Activated CD4-positive, alpha-beta T cell treated with anti-CD3 and anti-CD28 coated beads, Interleukin-2, amount 50 U/mL, for 1 hour (primary cell): Measurements from ENCODE around the gene CDR2L.
"Not testable (repeated sequence)": the region's sequence is repeated elsewhere in the genome, so short reads cannot be mapped to it uniquely, and the experiment has no call there.

ENCODE experiments used
- DNase-seq: peaks from one replicate; pipeline ENCODE4 v3.0.0-alpha.2; 2020

Gene CDR2L

DNA sequence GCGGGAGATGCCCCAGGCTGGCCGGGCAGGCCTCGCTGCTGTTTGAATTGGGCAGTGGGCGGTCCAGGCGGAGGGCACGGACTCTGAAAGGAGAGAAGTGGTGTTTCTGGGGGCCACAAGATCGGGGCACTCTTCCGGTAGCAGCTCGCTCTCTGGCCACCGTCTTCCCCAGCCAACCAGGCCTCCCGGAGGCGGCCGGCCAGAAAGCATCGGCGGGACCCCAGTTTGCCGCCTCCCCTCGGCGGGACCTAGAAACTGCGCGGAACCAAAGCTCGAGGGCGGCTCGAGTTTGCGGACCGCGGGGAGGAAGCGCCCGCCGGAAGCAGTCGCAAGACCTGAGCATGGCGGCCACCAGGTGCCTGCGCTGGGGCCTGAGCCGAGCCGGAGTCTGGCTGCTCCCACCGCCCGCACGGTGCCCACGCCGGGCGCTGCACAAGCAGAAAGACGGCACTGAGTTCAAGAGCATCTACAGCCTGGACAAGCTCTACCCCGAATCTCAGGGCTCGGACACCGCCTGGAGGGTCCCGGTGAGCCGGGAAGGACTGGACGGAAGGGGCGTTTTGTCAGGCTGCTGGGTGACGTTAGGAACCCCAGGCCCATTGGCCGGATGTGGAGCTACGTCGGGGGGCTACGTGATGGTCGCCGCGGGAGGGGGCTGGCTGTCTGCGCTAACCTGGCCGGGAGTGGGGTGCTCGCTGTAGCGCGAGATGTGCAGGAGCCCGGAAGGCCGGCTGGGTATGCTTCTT, 25.1 kb downstream of the CDR2L start, which contains the start of gene MRPL58:
Gene MRPL58, plus strand, starts transcription at position 325 of the 746 bp plus-strand sequence. Its CDS starts 17 bp downstream, at position 342.
- DNase-seq = peak; percentile 75

DNA sequence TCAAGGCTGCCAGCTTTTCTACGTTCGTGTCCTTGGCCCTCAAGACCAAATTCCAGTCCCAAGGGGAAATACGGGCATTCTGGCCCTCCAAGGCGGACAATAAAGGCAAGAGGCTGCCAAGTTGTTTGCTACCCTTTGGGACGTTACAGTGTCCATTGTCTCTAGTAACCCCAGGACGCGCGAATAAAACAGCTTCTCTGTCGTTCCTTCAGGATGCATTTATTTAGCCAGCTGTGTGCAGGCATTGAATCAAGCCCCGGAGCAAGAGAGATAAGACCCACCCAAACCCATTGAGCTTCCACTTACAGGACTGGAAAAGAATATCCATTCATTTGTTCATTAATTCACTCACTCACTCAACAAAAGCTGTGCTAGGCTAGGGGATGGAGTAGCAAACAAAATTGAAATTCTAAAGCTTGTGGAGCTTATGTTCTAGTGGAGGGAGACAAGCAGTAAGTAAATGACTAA, 25.7 kb downstream of the CDR2L start:
- DNase-seq = no peak

DNA sequence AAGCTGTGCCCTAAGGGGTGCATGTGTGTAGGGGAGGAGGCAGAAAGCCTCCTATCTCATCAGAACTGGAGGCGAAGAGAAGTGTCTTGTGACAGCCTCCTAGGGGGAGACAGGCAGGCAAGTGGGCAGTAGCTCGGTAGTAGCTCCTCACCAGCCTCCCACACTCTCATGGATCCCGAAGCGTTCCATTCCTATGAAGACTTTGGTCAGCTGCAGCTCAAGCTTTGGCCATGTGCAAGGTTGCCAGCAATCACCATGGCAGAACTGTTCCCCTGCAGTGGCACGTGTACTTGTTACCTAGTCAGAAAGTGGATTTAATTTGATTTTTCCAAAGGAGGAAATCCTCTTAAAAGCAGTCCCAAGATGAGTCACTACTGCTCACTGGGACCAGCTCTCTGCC, 31.7 kb downstream of the CDR2L start:
- DNase-seq = no peak

DNA sequence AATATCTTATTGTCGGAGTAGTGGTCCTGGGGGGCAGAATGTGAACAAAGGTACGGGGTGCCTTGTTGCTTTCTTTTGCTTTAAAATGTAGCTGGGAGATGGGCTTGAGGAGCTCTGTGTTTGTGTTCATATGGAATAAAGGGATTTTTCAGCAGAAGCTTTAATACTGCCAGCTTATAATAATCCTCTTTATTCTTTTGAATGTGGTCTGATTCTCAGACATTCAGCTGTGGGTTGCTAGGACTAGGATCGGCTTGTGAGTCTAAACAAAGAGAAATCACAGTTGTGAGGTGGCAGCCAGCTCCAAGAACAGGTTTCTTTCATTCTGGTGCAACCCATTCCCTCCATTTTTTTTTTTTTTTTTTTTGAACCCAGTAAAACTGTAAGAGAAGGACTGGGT, 32.3 kb downstream of the CDR2L start:
- DNase-seq = no peak

DNA sequence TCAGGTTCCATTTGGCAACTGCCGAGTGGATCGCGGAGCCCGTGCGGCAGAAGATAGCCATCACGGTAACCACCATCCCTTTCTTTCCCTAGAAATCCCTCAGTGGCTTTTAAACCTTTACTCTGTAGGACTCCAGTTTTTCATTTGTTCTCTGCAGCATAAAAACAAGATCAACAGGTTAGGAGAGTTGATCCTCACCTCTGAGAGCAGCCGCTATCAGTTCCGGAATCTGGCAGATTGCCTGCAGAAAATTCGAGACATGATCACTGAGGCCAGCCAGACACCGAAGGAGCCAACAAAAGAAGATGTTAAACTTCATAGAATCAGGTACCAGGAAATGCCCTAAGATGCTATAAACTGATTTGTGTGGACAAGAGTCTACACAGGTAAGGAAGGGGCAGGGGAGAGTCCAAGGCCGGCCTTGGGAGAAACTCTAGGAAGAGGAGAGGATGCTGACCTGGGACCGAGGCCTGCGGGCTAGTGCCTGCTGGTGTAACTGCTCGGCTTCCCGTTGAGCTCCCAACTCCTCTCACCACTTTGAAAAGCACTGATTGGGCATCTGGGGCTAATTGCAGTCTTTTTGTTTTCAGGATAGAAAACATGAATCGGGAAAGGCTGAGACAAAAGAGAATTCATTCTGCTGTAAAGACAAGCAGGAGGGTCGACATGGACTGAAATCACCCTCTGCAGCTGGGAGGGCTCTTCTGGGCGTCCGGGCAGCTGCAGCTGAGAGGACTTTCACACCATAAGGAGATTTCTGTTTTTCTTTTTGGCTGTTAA, 33.1 kb downstream of the CDR2L start:
- no peak for DNase-seq

DNA sequence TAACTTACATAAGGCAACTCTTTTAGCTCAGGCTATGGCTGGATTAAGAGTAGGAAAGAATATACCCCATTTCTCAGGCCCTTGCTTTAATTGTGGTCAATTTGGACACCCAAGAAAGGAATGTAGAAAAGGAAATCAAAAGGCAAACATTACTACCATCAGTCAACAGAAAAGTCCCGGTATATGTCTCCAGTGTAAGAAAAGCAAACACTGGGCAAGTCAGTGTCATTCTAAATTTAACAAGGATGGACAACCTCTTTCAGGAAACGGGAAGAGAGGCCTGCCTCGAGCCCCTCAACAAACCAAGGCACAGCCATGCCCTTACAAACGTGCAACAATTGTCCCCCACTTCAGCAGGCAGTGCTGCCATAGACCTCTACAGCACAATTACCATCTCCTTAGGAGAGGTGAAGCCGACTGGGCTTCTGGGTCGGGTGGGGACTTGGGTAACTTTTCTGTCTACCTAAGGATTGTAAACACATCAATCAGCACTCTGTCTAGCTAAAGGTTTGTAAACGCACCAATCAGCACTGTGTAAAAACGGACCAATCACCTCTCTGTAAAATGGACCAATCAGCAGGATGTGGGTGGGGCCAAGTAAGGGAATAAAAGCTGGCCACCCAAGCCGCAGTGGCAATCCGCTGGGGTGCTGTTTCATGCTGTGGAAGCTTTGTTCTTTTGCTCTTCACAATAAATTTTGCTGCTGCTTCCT, 37.4 kb downstream of the CDR2L start:
- DNase-seq = no peak

DNA sequence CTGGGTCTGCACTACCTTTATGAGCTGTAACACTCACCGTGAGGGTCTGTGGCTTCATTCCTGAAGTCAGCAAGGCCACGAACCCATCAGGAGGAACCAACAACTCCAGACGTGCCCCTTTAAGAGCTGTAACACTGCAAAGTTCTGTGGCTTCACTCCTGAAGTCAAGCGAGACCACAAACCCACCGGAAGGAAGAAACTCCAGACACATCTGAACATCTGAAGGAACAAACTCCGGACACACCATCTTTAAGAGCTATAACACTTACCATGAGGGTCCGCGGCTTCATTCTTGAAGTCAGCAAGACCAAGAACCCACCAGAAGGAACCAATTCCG, 37.9 kb downstream of the CDR2L start:
- DNase-seq = not testable (repeated sequence)

DNA sequence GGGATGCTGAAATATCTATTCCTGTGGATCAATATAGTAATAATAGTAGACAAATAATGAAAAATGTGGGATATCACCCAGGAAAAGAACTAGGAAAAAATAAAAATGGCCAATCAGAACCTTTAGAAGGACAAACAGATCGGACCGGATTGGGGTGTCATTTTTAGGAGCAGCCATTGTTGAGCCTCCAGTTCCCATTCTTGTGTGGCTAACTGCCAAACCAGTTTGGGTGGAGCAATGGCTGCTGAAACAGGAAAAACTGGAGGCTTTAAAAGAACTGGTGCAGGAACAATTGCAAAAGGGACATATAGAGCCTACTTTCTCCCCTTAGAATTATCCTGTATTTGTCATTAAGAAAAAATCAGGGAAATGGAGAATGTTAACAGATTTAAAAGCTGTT, 39.2 kb downstream of the CDR2L start:
- DNase-seq = not testable (repeated sequence)

DNA sequence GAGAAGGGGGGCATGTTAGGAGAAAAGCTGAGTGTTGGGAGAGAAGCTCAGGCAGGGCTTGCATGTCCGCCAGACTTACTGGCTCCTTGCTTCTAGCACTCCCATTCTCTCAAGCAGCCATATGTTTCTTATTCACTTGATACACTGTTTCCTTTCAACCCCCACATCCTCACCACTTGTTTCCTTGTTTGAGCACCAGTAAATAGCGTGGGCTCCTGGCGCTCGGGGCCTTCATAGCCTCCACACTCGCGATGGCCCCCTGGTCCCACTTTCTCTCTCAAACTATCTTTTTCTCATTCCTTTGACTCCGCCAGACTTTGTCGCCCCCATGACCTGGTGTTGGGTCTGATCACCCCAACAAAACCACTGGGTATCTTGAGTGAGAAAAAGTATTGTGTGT, 42.7 kb downstream of the CDR2L start:
- DNase-seq = no peak

DNA sequence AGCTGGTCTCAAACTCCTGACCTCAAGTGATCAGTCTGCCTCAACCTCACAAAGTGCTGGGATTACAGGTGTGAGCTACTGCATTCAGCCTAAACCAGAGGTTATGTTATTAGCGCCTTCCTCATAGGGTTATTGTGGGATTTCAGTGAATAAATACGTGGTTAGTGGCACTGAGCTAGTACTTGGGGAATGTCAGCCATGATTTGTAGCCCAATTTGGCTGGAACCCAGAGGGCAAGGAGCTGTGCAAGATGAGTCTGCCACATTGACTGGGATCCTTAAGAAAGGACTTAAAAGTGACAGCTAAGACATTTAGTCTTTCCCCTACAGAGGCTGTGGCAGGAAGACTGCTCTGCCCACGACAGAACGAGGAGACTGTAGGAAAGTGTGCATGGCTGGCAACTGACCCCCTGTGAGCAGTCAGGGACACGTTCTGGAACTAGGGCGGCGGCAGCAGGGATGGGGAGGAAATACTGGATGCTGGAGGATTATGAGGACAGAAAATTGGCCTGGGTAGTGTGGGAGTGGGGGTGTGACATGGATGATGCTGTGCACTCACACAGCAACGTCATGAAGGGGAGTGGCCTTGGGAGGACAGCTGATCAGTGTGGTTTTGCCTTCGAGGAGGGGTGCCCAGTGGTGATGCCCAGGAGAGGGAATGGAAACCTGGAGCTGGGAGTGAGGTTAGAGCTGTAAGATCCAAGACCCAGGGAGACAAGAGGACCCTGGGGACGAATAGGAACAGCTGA, 44.7 kb downstream of the CDR2L start:
- DNase-seq = peak; percentile 55

DNA sequence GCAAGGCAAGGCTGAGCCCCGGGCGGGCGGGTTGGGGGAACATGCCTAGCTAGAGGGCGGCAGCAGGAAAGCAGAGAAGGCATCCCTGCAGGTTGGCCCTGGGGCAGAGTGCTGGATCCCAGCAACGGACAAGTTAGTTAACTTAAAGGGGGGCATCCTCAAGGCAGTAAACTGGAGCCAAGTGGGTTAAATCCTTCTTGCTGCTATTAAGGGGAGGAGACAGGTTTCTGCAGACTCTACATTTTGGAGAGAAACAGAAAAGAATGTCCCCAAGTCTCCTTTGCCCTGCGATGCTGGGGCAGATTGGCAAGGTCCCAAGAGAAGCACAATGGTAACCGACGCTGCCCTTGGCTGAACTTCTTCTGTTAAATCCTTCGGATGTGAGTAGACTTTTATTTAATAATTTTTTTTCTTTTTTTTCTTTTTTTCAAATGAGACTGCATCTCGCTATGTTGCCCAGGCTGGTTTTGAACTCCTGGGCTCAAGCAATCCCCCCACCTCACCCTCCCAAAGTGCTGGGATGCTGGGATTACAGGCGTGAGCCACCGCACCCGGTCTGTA, 45.4 kb downstream of the CDR2L start:
- DNase-seq = no peak

DNA sequence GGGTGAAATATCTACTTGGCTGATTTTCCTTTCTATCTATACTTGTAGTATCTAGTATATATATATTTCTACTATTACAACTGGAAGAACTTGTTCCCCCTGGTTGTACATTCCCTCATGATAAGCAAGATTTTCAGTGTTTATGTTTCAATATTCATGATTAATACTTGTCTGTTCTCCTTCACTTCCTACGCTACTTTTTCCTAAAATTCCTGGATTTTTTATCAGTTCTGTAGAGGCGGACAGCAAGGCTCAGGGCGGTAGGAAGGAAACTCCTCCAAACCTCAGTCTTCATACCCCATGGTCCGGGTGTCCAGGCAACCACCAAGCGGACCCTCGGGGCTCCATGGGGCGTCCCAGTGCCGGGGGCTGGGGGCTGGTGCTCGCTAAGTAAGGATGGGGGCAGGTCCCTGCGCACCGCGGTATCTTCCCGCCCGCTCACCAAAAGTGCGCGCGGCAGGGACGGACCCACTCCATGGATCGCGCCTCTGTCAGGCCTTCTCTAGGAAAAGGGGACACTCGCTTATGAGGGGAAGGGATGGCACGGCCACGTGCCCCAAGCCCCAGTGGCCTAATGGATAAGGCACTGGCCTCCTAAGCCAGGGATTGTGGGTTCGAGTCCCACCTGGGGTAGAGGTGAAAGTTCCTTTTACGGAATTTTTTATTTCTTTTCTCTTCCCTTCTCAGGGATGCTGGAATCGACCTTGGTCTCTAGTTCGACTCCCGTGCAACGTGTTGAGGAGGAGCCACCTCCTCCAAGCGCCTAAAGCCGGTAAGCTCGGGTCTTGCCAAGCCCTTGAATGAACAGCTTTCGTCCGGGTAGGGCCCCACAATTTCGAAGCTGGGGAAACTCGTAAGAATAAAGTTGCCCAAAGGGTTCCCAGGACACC, 46.2 kb downstream of the CDR2L start:
- peak; percentile 86 for DNase-seq

DNA sequence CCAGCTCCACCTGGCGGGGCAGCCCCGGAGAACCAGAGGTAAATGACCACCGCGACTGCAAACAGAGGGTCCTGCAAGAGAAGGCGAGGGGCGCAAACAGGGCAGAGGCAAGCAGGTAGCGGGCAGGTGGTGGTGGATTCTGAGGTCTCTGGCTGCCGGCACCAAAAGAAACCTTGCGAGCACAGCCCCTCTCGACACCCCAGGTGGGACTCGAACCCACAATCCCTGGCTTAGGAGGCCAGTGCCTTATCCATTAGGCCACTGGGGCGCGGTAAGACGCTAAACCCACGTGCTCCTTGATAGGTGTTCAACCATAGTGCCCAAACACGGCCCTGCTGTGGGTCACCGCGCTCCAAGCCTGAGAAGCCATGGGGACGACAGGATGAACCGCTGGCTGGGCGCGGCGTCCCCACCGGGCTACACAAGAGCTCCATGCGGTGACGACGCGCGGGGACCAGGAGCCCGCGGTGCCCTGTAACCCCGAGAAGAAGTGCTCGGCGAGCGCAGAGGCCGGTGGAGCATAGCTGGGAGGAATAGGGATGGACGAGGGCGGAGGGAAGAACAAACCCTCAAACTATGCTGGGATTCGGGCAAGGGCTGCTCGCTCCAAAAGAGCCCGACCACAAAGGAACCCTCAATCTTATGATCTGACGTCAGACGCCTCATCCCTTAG, 46.9 kb downstream of the CDR2L start:
- peak; percentile 80 for DNase-seq

DNA sequence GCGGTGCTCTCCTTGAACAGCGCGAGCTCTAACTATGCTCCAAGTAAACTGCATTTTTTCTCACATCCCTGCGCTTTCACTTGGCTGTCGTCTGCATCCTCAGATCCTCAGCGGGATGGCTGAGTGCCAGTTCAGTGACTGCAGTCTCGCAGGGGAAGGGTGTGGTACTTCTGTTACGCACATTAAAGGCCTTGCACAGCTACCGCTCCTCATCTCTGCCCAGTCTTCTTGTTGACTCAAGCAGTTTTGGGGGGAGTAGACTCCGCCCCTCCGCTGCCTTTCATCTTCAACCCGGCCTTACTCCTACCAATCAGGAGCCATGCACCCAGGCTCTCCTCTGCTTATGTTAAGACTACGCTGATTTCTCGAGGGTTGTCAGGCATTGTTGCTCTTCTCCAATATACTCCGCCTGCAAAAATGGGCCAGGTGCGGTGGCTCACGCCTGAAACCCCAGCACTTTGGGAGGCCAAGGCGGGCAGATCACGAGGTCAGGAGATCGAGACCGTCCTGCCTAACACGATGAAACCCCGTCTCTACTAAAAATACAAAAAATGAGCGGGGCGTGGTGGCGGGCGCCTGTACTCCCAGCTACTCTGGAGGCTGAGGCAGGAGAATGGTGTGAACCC, 49.3 kb downstream of the CDR2L start:
- peak; percentile 93 for DNase-seq

DNA sequence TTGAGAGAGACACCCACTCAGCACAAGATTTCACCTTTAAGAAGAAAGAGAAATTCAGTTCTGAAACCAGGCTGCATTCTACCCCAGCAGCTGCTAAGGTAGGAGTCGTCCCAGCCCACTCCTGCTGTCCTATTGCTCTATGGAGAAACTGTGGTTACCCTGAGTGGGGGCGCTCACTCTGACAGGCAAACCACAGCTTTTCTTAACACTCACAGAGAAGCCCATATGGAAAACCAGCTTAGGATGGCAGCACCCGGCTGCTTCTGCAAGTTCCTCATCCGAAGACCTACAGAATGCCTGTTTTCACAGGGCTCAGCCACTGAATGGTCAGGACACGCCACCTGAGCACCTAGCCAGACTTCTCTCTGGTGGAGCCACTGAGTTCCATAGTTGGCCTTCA, 51.8 kb downstream of the CDR2L start:
- no peak for DNase-seq

DNA sequence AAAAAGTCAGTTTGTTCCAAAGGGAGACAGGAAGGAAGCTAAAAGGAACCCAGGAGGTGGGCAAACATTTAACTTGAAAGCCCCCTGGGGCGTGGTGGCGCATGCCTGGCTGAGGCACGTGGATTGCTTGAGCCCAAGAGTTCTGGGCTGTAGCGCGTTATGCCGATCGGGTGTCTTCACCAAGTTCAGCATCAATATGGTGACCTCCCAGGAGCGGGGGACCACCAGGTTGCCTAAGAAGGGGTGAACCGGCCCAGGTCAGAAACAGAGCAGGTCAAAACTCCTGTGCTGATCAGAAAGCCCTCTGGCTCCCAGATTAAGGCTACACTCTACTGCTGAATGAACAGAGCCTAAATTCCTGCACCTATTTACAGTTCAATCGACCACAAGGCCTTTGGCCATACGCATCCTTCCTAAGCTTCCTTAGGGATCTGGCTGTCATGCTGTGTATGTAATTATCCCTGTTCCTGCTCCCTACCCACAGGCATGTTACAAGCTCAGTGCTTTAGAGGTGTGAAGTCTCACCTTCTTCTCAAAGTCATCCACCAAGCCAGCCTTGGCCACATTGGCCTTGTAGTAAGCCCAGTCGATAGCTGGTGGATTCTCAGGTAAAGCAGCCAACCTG, 54.3 kb downstream of the CDR2L start:
- DNase-seq = no peak

DNA sequence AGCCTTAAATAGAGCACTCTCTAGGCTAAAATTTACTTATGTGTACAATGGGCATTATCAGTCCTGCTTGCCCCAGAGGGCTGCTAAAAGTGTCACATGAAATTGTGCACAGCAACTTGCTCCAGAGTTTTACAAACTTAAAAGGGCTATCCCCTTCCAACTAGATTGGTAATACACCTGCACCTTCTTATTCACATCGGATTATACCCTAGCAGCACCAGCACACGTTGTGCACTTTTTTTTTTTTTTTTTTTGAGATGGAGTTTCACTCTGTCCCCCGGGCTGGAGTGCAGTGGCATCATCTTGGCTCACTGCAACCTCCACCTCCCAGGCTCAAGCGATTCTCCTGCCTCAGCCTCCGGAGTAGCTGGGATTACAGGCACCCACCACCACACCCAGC, 56.4 kb downstream of the CDR2L start:
- DNase-seq = not testable (repeated sequence)

DNA sequence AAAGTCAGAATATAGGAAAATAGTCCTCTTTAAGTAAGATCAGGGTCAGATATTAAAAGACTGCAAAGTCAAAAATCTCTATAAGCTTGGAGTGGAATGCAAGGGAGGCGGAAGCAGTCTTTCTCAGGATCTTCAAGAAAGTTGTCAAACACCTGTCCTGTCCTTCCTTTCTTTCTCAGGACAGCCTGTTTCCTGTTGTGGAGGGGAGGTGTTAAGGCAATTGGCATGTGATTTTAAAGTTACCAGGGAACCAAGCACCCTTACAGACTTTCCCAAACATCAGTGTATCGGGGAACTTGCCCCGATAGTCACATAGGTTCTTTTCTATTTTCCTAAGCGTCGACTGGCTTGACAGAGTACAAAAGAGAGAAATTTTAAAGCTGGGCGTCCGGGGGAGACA, 57.3 kb downstream of the CDR2L start:
- DNase-seq = no peak

DNA sequence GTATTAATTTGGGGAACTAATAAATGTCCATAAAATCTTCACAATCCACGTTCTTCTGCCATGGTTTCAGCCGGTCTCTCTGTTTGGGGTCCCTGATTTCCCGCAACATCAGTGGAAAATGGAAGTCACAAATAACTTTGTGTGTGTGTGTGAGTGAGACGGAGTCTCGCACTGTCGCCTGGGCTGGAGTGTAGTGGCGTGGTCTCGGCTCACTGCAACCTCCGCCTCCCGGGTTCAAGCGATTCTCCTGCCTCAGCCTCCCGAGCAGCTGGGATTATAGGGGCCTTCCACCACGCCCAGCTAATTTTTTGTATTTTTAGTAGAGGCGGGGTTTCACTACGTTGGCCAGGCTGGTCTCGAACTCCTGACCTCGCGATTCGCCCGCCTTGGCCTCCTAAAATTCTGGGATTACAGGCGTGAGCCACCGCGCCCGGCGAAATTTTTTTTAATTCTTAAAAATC, 58.5 kb downstream of the CDR2L start:
- DNase-seq = not testable (repeated sequence)
